ENCODE data around the gene IGBP1. TPM values are rescaled to one million over a fixed set of nuclear protein-coding genes. Genes with fewer than 3 reads are reported as not detected.

The IGBP1 gene
- total RNA-seq, 3 donors from 2014 or later (not counting 1 experiment from before 2014, with no cell fraction given): 39.4 to 40.7 (median 40.1) TPM

GRCh38 chrX:70124678-70125077 lies 8.6 kb upstream of the IGBP1 start:
- no peak for TF ChIP-seq CTCF (IDR thresholded peaks at IDR 0.05)
- Histone ChIP-seq H3K4me3 (ENCODE audit: low read length) (no peak overlapping the region), H3K9me3 (ENCODE audit: control insufficient read depth, insufficient read depth, low read length) (no peaks in the 10 kb centered on the region), H3K4me1 (ENCODE audit: control insufficient read depth, insufficient read depth, low read length) (no peaks in the 10 kb centered on the region), H3K36me3 (ENCODE audit: control insufficient read depth, insufficient read depth, low read length) (no peaks in the 10 kb centered on the region), H3K27ac (ENCODE audit: low read length) (no peak overlapping the region), H3K27me3 (ENCODE audit: control insufficient read depth, insufficient read depth, low read length) (no peaks in the 10 kb centered on the region)
- intact Hi-C loops (cut with micrococcal nuclease): no loop called here
- ATAC-seq (no peak), DNase-seq (no peak)
- H3K36me3 Mint-ChIP-seq: no peaks in the 10 kb centered on the region
- no peaks in the 10 kb centered on the region for H3K4me1 Mint-ChIP-seq
- H3K27me3 Mint-ChIP-seq (ENCODE audit: low read depth in 2 of 2): peaks cover 8 to 18% of the 10 kb centered on the region in 2 donors
- 100% methylated on average over 2 of the region's 2 CpGs for WGBS (ENCODE audit: insufficient coverage)
- no peak overlapping the region for H3K27ac Mint-ChIP-seq
- no peak overlapping the region for H3K4me3 Mint-ChIP-seq
- H3K9me3 Mint-ChIP-seq: no peaks in the 10 kb centered on the region

GRCh38 chrX:70128071-70128470 lies 5.2 kb upstream of the IGBP1 start:
- H3K9me3 ChIP-seq (ENCODE audit: control insufficient read depth, insufficient read depth, low read length): no peaks in the 10 kb centered on the region
- no peak for DNase-seq
- Mint-ChIP-seq H3K27me3 (ENCODE audit: low read depth in 2 of 2) (peaks cover 8 to 18% of the 10 kb centered on the region in 2 donors), H3K27ac (no peak overlapping the region), H3K4me3 (no peak overlapping the region), H3K36me3 (no peaks in the 10 kb centered on the region), H3K4me1 (peaks cover 0 to 4% of the 10 kb centered on the region in 2 donors), H3K9me3 (no peaks in the 10 kb centered on the region)
- H3K4me3 ChIP-seq (ENCODE audit: low read length): no peak overlapping the region
- no peaks in the 10 kb centered on the region for H3K36me3 ChIP-seq (ENCODE audit: control insufficient read depth, insufficient read depth, low read length)
- H3K27ac ChIP-seq (ENCODE audit: low read length): no peak overlapping the region
- H3K27me3 ChIP-seq (ENCODE audit: control insufficient read depth, insufficient read depth, low read length): no peaks in the 10 kb centered on the region
- TF ChIP-seq CTCF (IDR thresholded peaks at IDR 0.05): no peak
- intact Hi-C loops (cut with micrococcal nuclease): no loop called here
- 87% methylated on average over 7 of the region's 9 CpGs for WGBS (ENCODE audit: insufficient coverage)
- no peaks in the 10 kb centered on the region for H3K4me1 ChIP-seq (ENCODE audit: control insufficient read depth, insufficient read depth, low read length)
- ATAC-seq: no peak

DNA sequence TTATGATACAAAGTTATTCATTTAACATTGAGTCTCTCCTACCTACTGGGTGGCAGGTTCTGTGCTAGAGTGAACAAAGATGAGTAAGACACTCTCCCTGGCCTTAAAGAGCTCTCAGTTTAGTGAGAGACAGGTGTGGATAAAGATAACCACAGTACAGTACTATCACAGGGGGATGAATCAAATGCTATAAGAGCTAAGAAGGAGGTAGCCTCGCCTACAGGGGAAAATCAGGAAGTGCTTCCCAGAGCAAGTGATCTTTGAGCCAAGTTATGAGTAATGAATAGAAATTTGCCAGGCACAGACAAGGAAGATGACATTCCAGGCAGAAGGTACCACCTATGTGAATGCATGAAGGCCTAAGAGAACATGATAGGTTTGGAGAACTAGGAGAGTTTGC lies 3.4 kb upstream of the IGBP1 start:
- no peak for TF ChIP-seq CTCF (IDR thresholded peaks at IDR 0.05)
- peaks cover 8% of the 10 kb centered on the region for H3K4me1 ChIP-seq (ENCODE audit: control insufficient read depth, insufficient read depth, low read length)
- Mint-ChIP-seq H3K36me3 (no peaks in the 10 kb centered on the region), H3K27ac (no peak overlapping the region), H3K27me3 (ENCODE audit: low read depth in 2 of 2) (peaks cover 5 to 18% of the 10 kb centered on the region in 2 donors), H3K4me3 (no peak overlapping the region), H3K4me1 (peaks cover 11 to 14% of the 10 kb centered on the region in 2 donors), H3K9me3 (no peaks in the 10 kb centered on the region)
- 67% methylated on average over 1 of the region's 1 CpG for WGBS (ENCODE audit: insufficient coverage)
- H3K27me3 ChIP-seq (ENCODE audit: control insufficient read depth, insufficient read depth, low read length): no peaks in the 10 kb centered on the region
- H3K36me3 ChIP-seq (ENCODE audit: control insufficient read depth, insufficient read depth, low read length): no peaks in the 10 kb centered on the region
- ATAC-seq: no peak
- no peak overlapping the region for H3K4me3 ChIP-seq (ENCODE audit: low read length)
- no peak for DNase-seq
- H3K27ac ChIP-seq (ENCODE audit: low read length): no peak overlapping the region
- H3K9me3 ChIP-seq (ENCODE audit: control insufficient read depth, insufficient read depth, low read length): no peaks in the 10 kb centered on the region
- intact Hi-C loops (cut with micrococcal nuclease): loop anchor here (5.0 kb wide), 1 partner anchor 302 kb away; no protein-coding TSS in a partner anchor

DNA sequence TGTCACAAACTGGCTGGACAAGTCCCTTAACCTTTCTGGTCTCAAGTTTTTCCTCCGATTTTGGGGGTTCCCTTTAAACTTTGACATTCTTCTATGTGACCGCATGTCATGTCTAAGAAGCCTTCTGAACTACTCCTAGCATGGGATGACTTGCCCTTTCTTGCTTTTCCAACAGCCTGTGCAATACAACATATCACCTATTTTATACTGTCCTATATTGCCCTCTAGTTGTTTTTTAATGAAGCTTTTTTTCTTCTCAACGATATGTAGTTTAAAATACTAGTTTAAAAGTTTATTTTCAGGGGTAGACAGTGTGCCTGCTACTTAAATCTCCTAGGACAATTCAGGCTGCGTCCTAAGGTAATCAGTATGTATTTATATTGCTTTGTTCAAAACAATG lies 1.0 kb upstream of the IGBP1 start:
- Mint-ChIP-seq H3K36me3 (no peaks in the 10 kb centered on the region), H3K27ac (peak overlapping the region; percentile 93 to 97), H3K27me3 (ENCODE audit: low read depth in 2 of 2) (peaks cover 0 to 11% of the 10 kb centered on the region in 2 donors), H3K4me3 (no peak overlapping the region), H3K4me1 (peaks cover 18 to 29% of the 10 kb centered on the region in 2 donors), H3K9me3 (no peaks in the 10 kb centered on the region)
- TF ChIP-seq CTCF (IDR thresholded peaks at IDR 0.05): no peak
- Histone ChIP-seq H3K4me3 (ENCODE audit: low read length) (no peak overlapping the region), H3K27me3 (ENCODE audit: control insufficient read depth, insufficient read depth, low read length) (no peaks in the 10 kb centered on the region), H3K4me1 (ENCODE audit: control insufficient read depth, insufficient read depth, low read length) (peaks cover 11% of the 10 kb centered on the region), H3K36me3 (ENCODE audit: control insufficient read depth, insufficient read depth, low read length) (no peaks in the 10 kb centered on the region), H3K27ac (ENCODE audit: low read length) (peak overlapping the region; percentile 92), H3K9me3 (ENCODE audit: control insufficient read depth, insufficient read depth, low read length) (no peaks in the 10 kb centered on the region)
- intact Hi-C loops (cut with micrococcal nuclease): loop anchor here (5.0 kb wide), 1 partner anchor 300 kb away; no protein-coding TSS in a partner anchor
- ATAC-seq: no peak
- WGBS (ENCODE audit: insufficient coverage): 72% methylated on average over 3 of the region's 4 CpGs
- peak in 1 of 2 donors; percentile 15 for DNase-seq
